HepG2 (cell line): ENCODE results near the gene PDE3A.

Source experiments
- EP300 ChIP-seq, 3 experiments: sonication (generic) in 1 of 3; formaldehyde crosslinking in 1 of 3; IDR thresholded peaks; 2 replicates each; pipeline versions ENCODE4 v1.5.1 to v1.6.1; 2011 to 2020; ENCODE audit warnings: low read depth in 2 of 3, low read length in 2 of 3, borderline replicate concordance in 1 of 3, improper control_type of control experiment in 1 of 3, mild to moderate bottlenecking in 1 of 3, missing genetic modification reagents in 1 of 3, moderate library complexity in 1 of 3
- EZH2 ChIP-seq: conservative IDR thresholded peaks from 2 replicates; pipeline ENCODE4 v1.6.1; 2012; ENCODE audit warnings: mild to moderate bottlenecking, low read depth, low read length, moderate library complexity
- SALL2 ChIP-seq: sonication (generic); formaldehyde crosslinking; IDR thresholded peaks from 2 replicates; pipeline ENCODE4 v1.8.1; 2023; ENCODE audit warnings: mild to moderate bottlenecking, missing genetic modification reagents, inconsistent platforms
- XRCC5 ChIP-seq: fragments of 200-400 bp; formaldehyde crosslinking; optimal IDR thresholded peaks from 2 replicates; pipeline ENCODE3; 2017; ENCODE audit warnings: mild to moderate bottlenecking, low read length
- ZNF569 ChIP-seq: sonication (generic); formaldehyde crosslinking; IDR thresholded peaks from 2 replicates; pipeline ENCODE4 v1.5.0; 2020; ENCODE audit warnings: mild to moderate bottlenecking, missing genetic modification reagents, moderate library complexity, borderline replicate concordance
- TF ChIP-seq, protein P1 (sequence below): sonication (generic); formaldehyde crosslinking; IDR thresholded peaks from 2 replicates; pipeline ENCODE4 v1.5.0; 2020; ENCODE audit warnings: mild to moderate bottlenecking, missing genetic modification reagents, moderate library complexity
- TF ChIP-seq, protein P2 (sequence below): sonication (generic); formaldehyde crosslinking; IDR thresholded peaks from 2 replicates; pipeline ENCODE4 v1.4.0; 2020; ENCODE audit warnings: missing genetic modification reagents, mild to moderate bottlenecking, borderline replicate concordance

DNA sequence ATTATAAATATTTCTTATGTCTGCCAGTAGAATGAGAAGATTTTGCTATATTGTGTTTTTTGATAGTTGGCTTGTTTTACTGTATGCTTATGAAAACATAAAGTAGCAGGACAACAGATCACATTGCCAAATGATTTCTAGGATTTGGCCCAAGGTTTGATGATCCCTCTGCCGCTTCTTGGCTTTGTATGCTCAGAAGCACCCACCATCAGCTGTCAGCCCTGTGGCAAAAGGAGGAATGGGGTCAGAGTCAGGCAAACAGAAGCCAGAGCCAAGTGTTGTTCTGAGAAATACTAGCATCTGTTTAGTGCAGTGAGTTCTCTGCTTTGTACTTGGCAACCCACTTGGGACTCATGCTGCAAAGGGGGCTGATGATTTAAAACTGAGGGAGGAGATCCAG is 152.2 kb downstream of the PDE3A start:
- TF ChIP-seq EZH2 (no peak), ZNF569 (CRISPR knock-in tag) (no peak), EP300 (IDR thresholded peaks at IDR 0.05; ENCODE audit: low read depth in 2 of 2, low read length in 2 of 2) (no peak), EP300 (CRISPR knock-in tag; IDR thresholded peaks at IDR 0.05; ENCODE audit: borderline replicate concordance) (no peak), SALL2 (CRISPR knock-in tag) (no peak), XRCC5 (no peak)
- TF ChIP-seq, protein P1, sequence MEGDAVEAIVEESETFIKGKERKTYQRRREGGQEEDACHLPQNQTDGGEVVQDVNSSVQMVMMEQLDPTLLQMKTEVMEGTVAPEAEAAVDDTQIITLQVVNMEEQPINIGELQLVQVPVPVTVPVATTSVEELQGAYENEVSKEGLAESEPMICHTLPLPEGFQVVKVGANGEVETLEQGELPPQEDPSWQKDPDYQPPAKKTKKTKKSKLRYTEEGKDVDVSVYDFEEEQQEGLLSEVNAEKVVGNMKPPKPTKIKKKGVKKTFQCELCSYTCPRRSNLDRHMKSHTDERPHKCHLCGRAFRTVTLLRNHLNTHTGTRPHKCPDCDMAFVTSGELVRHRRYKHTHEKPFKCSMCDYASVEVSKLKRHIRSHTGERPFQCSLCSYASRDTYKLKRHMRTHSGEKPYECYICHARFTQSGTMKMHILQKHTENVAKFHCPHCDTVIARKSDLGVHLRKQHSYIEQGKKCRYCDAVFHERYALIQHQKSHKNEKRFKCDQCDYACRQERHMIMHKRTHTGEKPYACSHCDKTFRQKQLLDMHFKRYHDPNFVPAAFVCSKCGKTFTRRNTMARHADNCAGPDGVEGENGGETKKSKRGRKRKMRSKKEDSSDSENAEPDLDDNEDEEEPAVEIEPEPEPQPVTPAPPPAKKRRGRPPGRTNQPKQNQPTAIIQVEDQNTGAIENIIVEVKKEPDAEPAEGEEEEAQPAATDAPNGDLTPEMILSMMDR, result no peak
- TF ChIP-seq, protein P2, sequence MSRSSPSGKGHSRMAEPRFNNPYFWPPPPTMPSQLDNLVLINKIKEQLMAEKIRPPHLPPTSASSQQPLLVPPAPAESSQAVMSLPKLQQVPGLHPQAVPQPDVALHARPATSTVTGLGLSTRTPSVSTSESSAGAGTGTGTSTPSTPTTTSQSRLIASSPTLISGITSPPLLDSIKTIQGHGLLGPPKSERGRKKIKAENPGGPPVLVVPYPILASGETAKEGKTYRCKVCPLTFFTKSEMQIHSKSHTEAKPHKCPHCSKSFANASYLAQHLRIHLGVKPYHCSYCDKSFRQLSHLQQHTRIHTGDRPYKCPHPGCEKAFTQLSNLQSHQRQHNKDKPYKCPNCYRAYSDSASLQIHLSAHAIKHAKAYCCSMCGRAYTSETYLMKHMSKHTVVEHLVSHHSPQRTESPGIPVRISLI (CRISPR knock-in tag), result no peak
